Suprapubic skin (tissue), 4 donors: Measurements from ENCODE around the gene KLHL30. TPM values are rescaled to one million over a fixed set of nuclear protein-coding genes. Genes with fewer than 3 reads are reported as not detected.

Source experiments
- DNase-seq, 2 donors: peaks; one replicate each; pipeline ENCODE4 v3.0.0-alpha.2; 2019; ENCODE audit warnings: low spot score in 2 of 2
- H3K27ac ChIP-seq: fragments of 200-600 bp; sonication (generic); one replicate; pipeline ENCODE4 v1.5.1; 2019
- H3K27me3 ChIP-seq: fragments of 200-600 bp; sonication (generic); one replicate; pipeline ENCODE4 v1.5.1; 2019
- H3K36me3 ChIP-seq: fragments of 200-600 bp; sonication (generic); one replicate; pipeline ENCODE4 v1.5.1; 2019
- H3K4me1 ChIP-seq: fragments of 200-600 bp; sonication (generic); one replicate; pipeline ENCODE4 v1.5.1; 2019
- H3K4me3 ChIP-seq: fragments of 200-600 bp; sonication (generic); one replicate; pipeline ENCODE4 v1.5.1; 2019; ENCODE audit warnings: mild to moderate bottlenecking
- H3K9me3 ChIP-seq: fragments of 200-600 bp; sonication (generic); one replicate; pipeline ENCODE4 v1.5.1; 2019
- EP300 ChIP-seq: sonication (generic); formaldehyde crosslinking; IDR thresholded peaks from one replicate; pipeline ENCODE4 v1.6.1; 2017; ENCODE audit warnings: antibody characterized with exemption
- POLR2A ChIP-seq, 2 donors: fragments of 450-650 bp; IDR thresholded peaks; one replicate each; pipeline ENCODE4 v1.6.1; 2017; ENCODE audit warnings: antibody characterized with exemption in 2 of 2, mild to moderate bottlenecking in 2 of 2, moderate library complexity in 2 of 2
- POLR2AphosphoS5 ChIP-seq, 3 donors: sonication (generic); formaldehyde crosslinking; IDR thresholded peaks; one replicate each; pipeline ENCODE4 v1.6.1; 2017; ENCODE audit warnings: antibody characterized with exemption in 3 of 3
- WGBS: methylation state at CpG from one replicate; pipeline ENCODE4 v1.1.5; 2018; 5-methylcytosine and 5-hydroxymethylcytosine counted together
- total RNA-seq, 4 donors: library from RNA; depleted of rRNA; stranded (reverse); fragments of >200 nt; gene quantifications; one replicate each; pipeline ENCODE4 v1.1.0, GENCODE V29; 2016
- TF ChIP-seq, protein P1 (sequence below), 2 donors: fragments of 200-600 bp in 1 of 2; fragments of 450-650 bp in 1 of 2; sonication (generic) in 1 of 2; IDR thresholded peaks; one replicate each; pipeline ENCODE4 v1.5.1; 2016 to 2019; ENCODE audit warnings: antibody characterized with exemption in 2 of 2, mild to moderate bottlenecking in 1 of 2, moderate library complexity in 1 of 2

KLHL30 gene
- total RNA-seq, 4 donors from 2014 or later: 0.13 to 0.23 TPM; not detected in 2

GRCh38 chr2:238165288-238165921 lies 26.9 kb downstream of the KLHL30 start:
- Histone ChIP-seq H3K9me3 (no peaks in the 10 kb centered on the region), H3K27ac (no peak overlapping the region), H3K4me3 (no peak overlapping the region), H3K36me3 (peaks cover 31% of the 10 kb centered on the region), H3K4me1 (peaks cover 24% of the 10 kb centered on the region), H3K27me3 (peaks cover 38% of the 10 kb centered on the region)
- peak in 1 of 2 donors; percentile 49 for DNase-seq
- WGBS: 92% methylated on average over 6 of the region's 12 CpGs
- TF ChIP-seq, protein P1, sequence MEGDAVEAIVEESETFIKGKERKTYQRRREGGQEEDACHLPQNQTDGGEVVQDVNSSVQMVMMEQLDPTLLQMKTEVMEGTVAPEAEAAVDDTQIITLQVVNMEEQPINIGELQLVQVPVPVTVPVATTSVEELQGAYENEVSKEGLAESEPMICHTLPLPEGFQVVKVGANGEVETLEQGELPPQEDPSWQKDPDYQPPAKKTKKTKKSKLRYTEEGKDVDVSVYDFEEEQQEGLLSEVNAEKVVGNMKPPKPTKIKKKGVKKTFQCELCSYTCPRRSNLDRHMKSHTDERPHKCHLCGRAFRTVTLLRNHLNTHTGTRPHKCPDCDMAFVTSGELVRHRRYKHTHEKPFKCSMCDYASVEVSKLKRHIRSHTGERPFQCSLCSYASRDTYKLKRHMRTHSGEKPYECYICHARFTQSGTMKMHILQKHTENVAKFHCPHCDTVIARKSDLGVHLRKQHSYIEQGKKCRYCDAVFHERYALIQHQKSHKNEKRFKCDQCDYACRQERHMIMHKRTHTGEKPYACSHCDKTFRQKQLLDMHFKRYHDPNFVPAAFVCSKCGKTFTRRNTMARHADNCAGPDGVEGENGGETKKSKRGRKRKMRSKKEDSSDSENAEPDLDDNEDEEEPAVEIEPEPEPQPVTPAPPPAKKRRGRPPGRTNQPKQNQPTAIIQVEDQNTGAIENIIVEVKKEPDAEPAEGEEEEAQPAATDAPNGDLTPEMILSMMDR (IDR thresholded peaks at IDR 0.05): no peak
- TF ChIP-seq EP300 (no peak), POLR2AphosphoS5 (IDR thresholded peaks at IDR 0.05) (no peak), POLR2A (IDR thresholded peaks at IDR 0.05) (no peak)

DNA sequence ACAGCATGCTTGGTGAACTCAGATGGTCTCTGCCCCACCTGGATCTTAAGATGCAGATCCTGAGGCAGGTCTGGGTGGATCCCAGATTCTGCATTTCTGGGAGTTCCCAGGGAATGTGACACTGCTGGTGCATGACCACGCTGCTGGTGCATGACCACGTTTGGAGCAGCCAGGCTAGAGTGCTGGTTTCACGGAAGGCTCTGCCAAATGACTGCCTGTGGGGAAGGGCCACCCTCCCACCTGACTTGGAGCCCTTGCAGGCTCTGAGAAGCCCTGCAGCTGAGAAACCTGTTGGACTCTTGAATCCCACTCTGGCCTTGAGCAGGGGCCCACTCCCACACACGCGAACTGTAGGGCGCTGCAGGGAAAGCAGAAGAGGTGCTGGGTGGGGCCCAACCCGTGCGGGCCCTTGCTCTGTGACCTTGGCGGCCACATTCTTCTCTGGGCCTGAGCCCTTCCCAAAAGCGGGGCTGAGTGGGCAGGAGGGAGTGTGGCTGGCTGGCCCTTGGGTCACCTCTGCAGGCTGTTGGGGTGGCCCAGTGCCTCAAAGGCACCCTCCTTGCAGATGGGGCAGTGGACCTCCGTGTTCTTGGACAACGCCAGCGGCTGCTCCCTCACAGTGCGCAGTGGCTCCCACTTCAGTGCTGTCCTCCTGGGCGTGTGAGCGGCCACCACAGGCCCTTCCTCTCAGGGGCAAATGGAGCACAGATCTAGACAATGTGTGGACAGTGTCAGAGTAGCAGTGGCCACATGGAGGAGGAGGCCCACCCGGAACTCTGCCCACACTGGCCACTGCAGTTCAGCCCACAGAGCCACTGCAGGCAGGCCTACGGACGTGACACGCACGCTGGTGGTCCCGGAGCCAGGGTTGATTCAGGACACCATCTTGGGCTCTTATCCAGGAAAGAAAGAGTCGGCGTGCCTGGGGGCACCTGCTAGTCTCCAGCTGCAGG lies 28.2 kb downstream of the KLHL30 start:
- WGBS: 82% methylated on average over 13 of the region's 24 CpGs
- TF ChIP-seq POLR2AphosphoS5 (IDR thresholded peaks at IDR 0.05) (no peak), POLR2A (IDR thresholded peaks at IDR 0.05) (no peak), EP300 (no peak)
- TF ChIP-seq, protein P1 (IDR thresholded peaks at IDR 0.05): no peak
- no peaks in the 10 kb centered on the region for H3K9me3 ChIP-seq
- H3K4me1 ChIP-seq: peaks cover 28% of the 10 kb centered on the region
- no peak overlapping the region for H3K27ac ChIP-seq
- no peak for DNase-seq
- peaks cover 31% of the 10 kb centered on the region for H3K27me3 ChIP-seq
- H3K4me3 ChIP-seq: no peak overlapping the region
- H3K36me3 ChIP-seq: peaks cover 40% of the 10 kb centered on the region

GRCh38 chr2:238167344-238167715 lies 28.9 kb downstream of the KLHL30 start:
- Histone ChIP-seq H3K4me1 (peaks cover 28% of the 10 kb centered on the region), H3K4me3 (no peak overlapping the region), H3K27ac (no peak overlapping the region), H3K9me3 (no peaks in the 10 kb centered on the region), H3K27me3 (peaks cover 27% of the 10 kb centered on the region), H3K36me3 (peaks cover 47% of the 10 kb centered on the region)
- 89% methylated on average over 7 of the region's 7 CpGs for WGBS
- DNase-seq: no peak
- TF ChIP-seq EP300 (no peak), POLR2AphosphoS5 (IDR thresholded peaks at IDR 0.05) (no peak), POLR2A (IDR thresholded peaks at IDR 0.05) (no peak)
- TF ChIP-seq, protein P1 (IDR thresholded peaks at IDR 0.05): no peak

DNA sequence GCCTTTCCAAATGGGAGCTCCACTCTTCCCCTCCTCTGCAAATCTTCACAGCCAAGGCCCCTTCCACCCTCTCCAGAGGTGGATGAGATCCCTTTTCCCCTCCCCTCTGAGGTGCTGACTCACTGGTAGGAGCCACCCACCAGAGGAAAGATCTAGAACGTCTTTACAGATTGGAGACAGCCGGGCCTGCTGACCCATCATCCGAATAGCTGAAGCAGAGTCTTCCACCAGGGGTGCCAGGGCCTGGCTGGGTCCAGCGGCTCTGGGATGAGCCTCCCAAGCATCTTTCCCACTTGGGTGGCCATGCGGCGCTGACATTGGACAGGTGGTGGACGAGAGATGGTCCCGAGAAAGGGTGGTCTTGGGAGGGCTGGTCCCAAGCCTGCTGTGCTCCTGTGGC lies 29.3 kb downstream of the KLHL30 start:
- Histone ChIP-seq H3K36me3 (peaks cover 51% of the 10 kb centered on the region), H3K27ac (no peak overlapping the region), H3K27me3 (peaks cover 23% of the 10 kb centered on the region), H3K4me3 (no peak overlapping the region), H3K4me1 (peaks cover 28% of the 10 kb centered on the region), H3K9me3 (no peaks in the 10 kb centered on the region)
- TF ChIP-seq EP300 (no peak), POLR2AphosphoS5 (IDR thresholded peaks at IDR 0.05) (no peak), POLR2A (IDR thresholded peaks at IDR 0.05) (no peak)
- TF ChIP-seq, protein P1 (IDR thresholded peaks at IDR 0.05): no peak
- DNase-seq: no peak
- WGBS: 82% methylated on average over 8 of the region's 8 CpGs
